Heart right ventricle (tissue), 16 donors: ENCODE results near the gene KAT6B. TPM values are rescaled to one million over a fixed set of nuclear protein-coding genes. Genes with fewer than 3 reads are reported as not detected.
A peak's percentile ranks its signal among the peaks of the same experiment; 100 is the strongest.

Source experiments
- ATAC-seq, 8 donors: fragments of 200-7000 bp; cut with Tn5 transposase; one replicate each; pipeline ENCODE4 v1.9.1; 2020; ENCODE audit warnings: mild to moderate bottlenecking in 8 of 8, moderate library complexity in 8 of 8, moderate number of reproducible peaks in 1 of 8
- DNase-seq, 2 donors: peaks; one replicate each; pipeline ENCODE4 v3.0.0-alpha.2; 2020
- H3K27ac ChIP-seq, 10 donors: fragments of 200-600 bp; sonication (generic) in 2 of 10; one replicate each; pipeline versions ENCODE4 v1.5.0 to v1.8.0; 2020 to 2022; ENCODE audit warnings: mild to moderate bottlenecking in 3 of 10
- H3K27me3 ChIP-seq, 7 donors: fragments of 200-600 bp; one replicate each; pipeline ENCODE4 v1.8.0; 2021 to 2022; ENCODE audit warnings: mild to moderate bottlenecking in 2 of 7
- H3K36me3 ChIP-seq, 9 donors: fragments of 200-600 bp; sonication (generic) in 1 of 9; one replicate each; pipeline versions ENCODE4 v1.5.0 to v1.8.0; 2020 to 2022; ENCODE audit warnings: mild to moderate bottlenecking in 2 of 9
- H3K4me1 ChIP-seq, 9 donors: fragments of 200-600 bp; sonication (generic) in 1 of 9; one replicate each; pipeline versions ENCODE4 v1.5.0 to v1.8.0; 2020 to 2022; ENCODE audit warnings: mild to moderate bottlenecking in 4 of 9
- H3K4me3 ChIP-seq, 10 donors: fragments of 200-600 bp; sonication (generic) in 2 of 10; one replicate each; pipeline versions ENCODE4 v1.5.0 to v1.8.0; 2020 to 2022; ENCODE audit warnings: mild to moderate bottlenecking in 7 of 10, moderate library complexity in 2 of 10
- H3K9me3 ChIP-seq, 11 donors: fragments of 200-600 bp in 10 of 11; sonication (generic) in 2 of 11; one replicate each; pipeline versions ENCODE4 v1.5.0 to v1.8.0; 2013 to 2022; ENCODE audit warnings: mild to moderate bottlenecking in 2 of 11, control low read depth in 1 of 11, moderate library complexity in 1 of 11
- WGBS, 2 donors: extraction: QIAGEN DNeasy Blood & Tissue Kit; methylation state at CpG; one replicate each; pipeline ENCODE4 v1.1.7; 2013; ENCODE audit warnings: inconsistent platforms in 1 of 2; 5-methylcytosine and 5-hydroxymethylcytosine counted together
- intact Hi-C, 10 donors: fragments of 100-400 bp; cut with DNase I; formaldehyde crosslinking; loops; one replicate each; pipeline versions ENCODE4 v1.11.1 to v1.14.2; 2022
- polyA plus RNA-seq, 2 donors: library from polyadenylated mRNA; stranded (reverse); fragments of 200-250 nt; gene quantifications; one replicate each; pipeline ENCODE4 v1.2.3, GENCODE V29; 2013
- total RNA-seq, 10 donors: library from RNA; stranded (reverse); fragmentation: NEBNext Ultra II Directional in 3 of 10; extraction: Animal tissue kit (Norgen Biotek cat#: 25700) in 3 of 10; gene quantifications; one replicate each; pipeline versions ENCODE4 v1.2.1 to v1.2.4, GENCODE V29; 2021 to 2023
- TF ChIP-seq, protein P1 (sequence below), 9 donors: fragments of 200-600 bp; sonication (generic) in 2 of 9; IDR thresholded peaks; one replicate each; pipeline versions ENCODE4 v1.5.0 to v1.8.0; 2021 to 2022; ENCODE audit warnings: antibody characterized with exemption in 9 of 9, mild to moderate bottlenecking in 5 of 9, moderate library complexity in 1 of 9
- donor health status: Arrhythmogenic right ventricular cardiomyopathy.
- donor health status: ischemic (EF 13 %, LVEDD 7.1; RV severe dilation, severe dysfunction).
- donor health status: healthy with polysubstance abuse.
- donor health status: DM: no; HTN: yes; CAD: no.
- donor health status: DM: no; HTN: no; CAD: no.
- donor health status: ischemic (EF 25% LVEDD 6.9; RV normal size, moderate dysfunction).
- donor health status: ischemic (EF 25% LVEDD 5.7; RV mildly dilated, moderate dysfunction).
- donor health status: healthy.
- donor health status: DM: yes; HTN: yes; CAD: no.
- donor health status: Ischemic cardiomyopathy.
- donor health status: ischemic (EF 35%, LVEDD 5.7; RV mildly dilated, moderate dysfunction).
- donor health status: nonischemic (EF 11% LVEDD 7.7; RV severe dilation, severe dysfunction).
- donor health status: DM: yes; HTN: yes; CAD: no.
- donor health status: PGD.
- donor health status: ischemic (EF 29% LVEDD 5.4; RV normal size, mild dysfunction).
- donor health status: nonischemic (EF 23%, LVEDD 6.1; RV moderate dilation, normal function).

KAT6B gene
- total and polyA plus RNA-seq, 12 donors = 3.4 to 58.4 (median 46.5) TPM

GRCh38 chr10:74900297-74900696 lies 73.9 kb downstream of the KAT6B start:
- intact Hi-C loops = no loop called here
- ATAC-seq (no peak), DNase-seq (no peak)
- WGBS, 2 donors = 86 to 93% methylated on average over 5 of the region's 5 CpGs
- H3K27ac ChIP-seq = no peak overlapping the region
- peaks cover 0 to 6% (median 0%) of the 10 kb centered on the region in 11 donors for H3K9me3 ChIP-seq
- no peaks in the 10 kb centered on the region for H3K27me3 ChIP-seq
- no peaks in the 10 kb centered on the region for H3K36me3 ChIP-seq
- TF ChIP-seq, protein P1, sequence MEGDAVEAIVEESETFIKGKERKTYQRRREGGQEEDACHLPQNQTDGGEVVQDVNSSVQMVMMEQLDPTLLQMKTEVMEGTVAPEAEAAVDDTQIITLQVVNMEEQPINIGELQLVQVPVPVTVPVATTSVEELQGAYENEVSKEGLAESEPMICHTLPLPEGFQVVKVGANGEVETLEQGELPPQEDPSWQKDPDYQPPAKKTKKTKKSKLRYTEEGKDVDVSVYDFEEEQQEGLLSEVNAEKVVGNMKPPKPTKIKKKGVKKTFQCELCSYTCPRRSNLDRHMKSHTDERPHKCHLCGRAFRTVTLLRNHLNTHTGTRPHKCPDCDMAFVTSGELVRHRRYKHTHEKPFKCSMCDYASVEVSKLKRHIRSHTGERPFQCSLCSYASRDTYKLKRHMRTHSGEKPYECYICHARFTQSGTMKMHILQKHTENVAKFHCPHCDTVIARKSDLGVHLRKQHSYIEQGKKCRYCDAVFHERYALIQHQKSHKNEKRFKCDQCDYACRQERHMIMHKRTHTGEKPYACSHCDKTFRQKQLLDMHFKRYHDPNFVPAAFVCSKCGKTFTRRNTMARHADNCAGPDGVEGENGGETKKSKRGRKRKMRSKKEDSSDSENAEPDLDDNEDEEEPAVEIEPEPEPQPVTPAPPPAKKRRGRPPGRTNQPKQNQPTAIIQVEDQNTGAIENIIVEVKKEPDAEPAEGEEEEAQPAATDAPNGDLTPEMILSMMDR (IDR thresholded peaks at IDR 0.05) = no peak
- no peak overlapping the region for H3K4me3 ChIP-seq
- peaks cover 0 to 55% (median 36%) of the 10 kb centered on the region in 9 donors for H3K4me1 ChIP-seq

GRCh38 chr10:74901301-74901700 lies 74.9 kb downstream of the KAT6B start:
- Histone ChIP-seq H3K27ac (no peak overlapping the region), H3K27me3 (no peaks in the 10 kb centered on the region), H3K4me3 (no peak overlapping the region), H3K9me3 (peaks cover 0 to 6% (median 0%) of the 10 kb centered on the region in 11 donors), H3K36me3 (no peaks in the 10 kb centered on the region), H3K4me1 (peaks cover 3 to 62% (median 37%) of the 10 kb centered on the region in 9 donors)
- intact Hi-C loops = no loop called here
- ATAC-seq (no peak), DNase-seq (no peak)
- WGBS, 2 donors = 60 to 61% methylated on average over 2 of the region's 2 CpGs
- TF ChIP-seq, protein P1 (IDR thresholded peaks at IDR 0.05) = no peak

- Histone ChIP-seq H3K27ac (peak overlapping the region in 2 of 10 donors; percentile 25 to 27), H3K4me3 (no peak overlapping the region), H3K9me3 (peaks cover 0 to 6% (median 0%) of the 10 kb centered on the region in 11 donors), H3K27me3 (no peaks in the 10 kb centered on the region), H3K4me1 (peaks cover 7 to 62% (median 30%) of the 10 kb centered on the region in 9 donors), H3K36me3 (no peaks in the 10 kb centered on the region)
- WGBS, 2 donors = 37 to 57% methylated on average over 6 of the region's 6 CpGs
- intact Hi-C loops = no loop called here
- ATAC-seq (peak in 3 of 8 donors; percentile 36 to 57 (median 37)), DNase-seq (no peak)
- TF ChIP-seq, protein P1 (IDR thresholded peaks at IDR 0.05) = no peak
Measured at GRCh38 chr10:74901867-74902450, 75.6 kb downstream of the KAT6B start.

GRCh38 chr10:74903491-74903890 lies 77.1 kb downstream of the KAT6B start:
- H3K27me3 ChIP-seq = no peaks in the 10 kb centered on the region
- H3K4me3 ChIP-seq = no peak overlapping the region
- peaks cover 4 to 50% (median 22%) of the 10 kb centered on the region in 9 donors for H3K4me1 ChIP-seq
- H3K36me3 ChIP-seq = no peaks in the 10 kb centered on the region
- intact Hi-C loops = no loop called here
- 93 to 96% methylated on average over 3 of the region's 3 CpGs for WGBS, 2 donors
- TF ChIP-seq, protein P1 (IDR thresholded peaks at IDR 0.05) = no peak
- no peak overlapping the region for H3K27ac ChIP-seq
- H3K9me3 ChIP-seq = peaks cover 0 to 6% (median 0%) of the 10 kb centered on the region in 11 donors
- ATAC-seq (no peak), DNase-seq (no peak)
